Measurements from ENCODE around the gene C12orf42.

The C12orf42 gene

GRCh38 chr12:103333676-103334075 is 162.1 kb downstream of the C12orf42 start:
- DNase-seq, result no peak

GRCh38 chr12:103331643-103332042 is 164.1 kb downstream of the C12orf42 start:
- Histone ChIP-seq H3K9me3 (no peaks in the 10 kb centered on the region), H3K27me3 (no peaks in the 10 kb centered on the region), H3K4me1 (peaks cover 7% of the 10 kb centered on the region; the same call in 1 of the 2 replicates), H3K4me3 (ENCODE audit: low read depth, low read length) (no peak overlapping the region), H3K36me3 (no peaks in the 10 kb centered on the region)
- DNase-seq, result no peak
- peak; percentile 31 for TF ChIP-seq CTCF (IDR thresholded peaks at IDR 0.05; ENCODE audit: low read depth, low read length)

More at GRCh38 chr12:103333676-103334075, 162.1 kb downstream of the C12orf42 start:
- H3K4me1 ChIP-seq, result peaks cover 7% of the 10 kb centered on the region; the same call in 1 of the 2 replicates
- H3K36me3 ChIP-seq, result no peaks in the 10 kb centered on the region
- no peak for TF ChIP-seq CTCF (IDR thresholded peaks at IDR 0.05; ENCODE audit: low read depth, low read length)
- no peak overlapping the region for H3K4me3 ChIP-seq (ENCODE audit: low read depth, low read length)
- no peaks in the 10 kb centered on the region for H3K27me3 ChIP-seq
- H3K9me3 ChIP-seq, result no peaks in the 10 kb centered on the region

GRCh38 chr12:103330672-103331071 is 165.1 kb downstream of the C12orf42 start:
- no peaks in the 10 kb centered on the region for H3K9me3 ChIP-seq
- TF ChIP-seq CTCF (IDR thresholded peaks at IDR 0.05; ENCODE audit: low read depth, low read length), result no peak
- H3K4me3 ChIP-seq (ENCODE audit: low read depth, low read length), result no peak overlapping the region
- H3K4me1 ChIP-seq, result peaks cover 7% of the 10 kb centered on the region; the same call in 1 of the 2 replicates
- H3K27me3 ChIP-seq, result no peaks in the 10 kb centered on the region
- no peaks in the 10 kb centered on the region for H3K36me3 ChIP-seq
- DNase-seq, result no peak

- Histone ChIP-seq H3K36me3 (no peaks in the 10 kb centered on the region), H3K9me3 (no peaks in the 10 kb centered on the region), H3K27me3 (no peaks in the 10 kb centered on the region), H3K4me1 (no peaks in the 10 kb centered on the region; the same call in 1 of the 2 replicates), H3K4me3 (ENCODE audit: low read depth, low read length) (no peak overlapping the region)
- TF ChIP-seq CTCF (IDR thresholded peaks at IDR 0.05; ENCODE audit: low read depth, low read length), result no peak
- DNase-seq, result no peak
These were observed 168.1 kb downstream of the C12orf42 start for GRCh38 chr12:103327676-103328075.

- no peaks in the 10 kb centered on the region for H3K36me3 ChIP-seq
- TF ChIP-seq CTCF (IDR thresholded peaks at IDR 0.05; ENCODE audit: low read depth, low read length), result peak; percentile 71
- H3K9me3 ChIP-seq, result no peaks in the 10 kb centered on the region
- H3K4me1 ChIP-seq, result no peaks in the 10 kb centered on the region; the same call in 1 of the 2 replicates
- H3K4me3 ChIP-seq (ENCODE audit: low read depth, low read length), result no peak overlapping the region
- peak; percentile 17 for DNase-seq
- no peaks in the 10 kb centered on the region for H3K27me3 ChIP-seq
These were observed 169.6 kb downstream of the C12orf42 start for GRCh38 chr12:103326190-103326589.

GRCh38 chr12:103318566-103318965 is 177.2 kb downstream of the C12orf42 start:
- Histone ChIP-seq H3K4me3 (ENCODE audit: low read depth, low read length) (no peak overlapping the region), H3K9me3 (no peaks in the 10 kb centered on the region), H3K36me3 (no peaks in the 10 kb centered on the region), H3K4me1 (no peaks in the 10 kb centered on the region; the same call in 1 of the 2 replicates), H3K27me3 (no peaks in the 10 kb centered on the region)
- TF ChIP-seq CTCF (IDR thresholded peaks at IDR 0.05; ENCODE audit: low read depth, low read length), result no peak
- no peak for DNase-seq

Data from BE2C (cell line).